HG02885 (cell line): ENCODE results near the gene DUOX2.
"Not testable (repeated sequence)": the region's sequence is repeated elsewhere in the genome, so short reads cannot be mapped to it uniquely, and the experiment has no call there.

ENCODE experiments used
- ATAC-seq: cut with Tn5 transposase; IDR thresholded peaks from one replicate; pipeline ENCODE4 v1.9.1; 2021; ENCODE audit warnings: mild to moderate bottlenecking; ENCODE audit not compliant: unreplicated experiment, poor library complexity

DUOX2 gene

DNA sequence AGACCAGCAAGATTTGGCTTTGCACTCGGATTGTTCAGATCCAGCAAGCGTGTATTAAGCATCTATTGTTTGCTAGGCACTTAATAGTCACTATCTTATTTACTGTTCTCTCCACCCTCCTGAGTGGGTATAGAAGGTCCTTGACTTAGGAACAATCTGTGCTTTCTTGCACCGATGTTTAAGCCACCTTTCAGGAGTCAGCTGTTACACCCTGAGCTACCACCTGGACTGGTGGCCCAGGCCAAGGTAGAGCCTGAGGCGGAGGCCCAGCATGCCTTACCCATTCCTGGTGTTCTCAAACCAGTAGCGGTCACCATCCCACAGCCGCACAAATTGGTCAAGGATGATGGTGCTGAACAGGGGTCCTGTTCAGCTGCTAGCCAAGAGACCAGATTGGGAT lies 25.8 kb upstream of the DUOX2 start:
- no peak for ATAC-seq

DNA sequence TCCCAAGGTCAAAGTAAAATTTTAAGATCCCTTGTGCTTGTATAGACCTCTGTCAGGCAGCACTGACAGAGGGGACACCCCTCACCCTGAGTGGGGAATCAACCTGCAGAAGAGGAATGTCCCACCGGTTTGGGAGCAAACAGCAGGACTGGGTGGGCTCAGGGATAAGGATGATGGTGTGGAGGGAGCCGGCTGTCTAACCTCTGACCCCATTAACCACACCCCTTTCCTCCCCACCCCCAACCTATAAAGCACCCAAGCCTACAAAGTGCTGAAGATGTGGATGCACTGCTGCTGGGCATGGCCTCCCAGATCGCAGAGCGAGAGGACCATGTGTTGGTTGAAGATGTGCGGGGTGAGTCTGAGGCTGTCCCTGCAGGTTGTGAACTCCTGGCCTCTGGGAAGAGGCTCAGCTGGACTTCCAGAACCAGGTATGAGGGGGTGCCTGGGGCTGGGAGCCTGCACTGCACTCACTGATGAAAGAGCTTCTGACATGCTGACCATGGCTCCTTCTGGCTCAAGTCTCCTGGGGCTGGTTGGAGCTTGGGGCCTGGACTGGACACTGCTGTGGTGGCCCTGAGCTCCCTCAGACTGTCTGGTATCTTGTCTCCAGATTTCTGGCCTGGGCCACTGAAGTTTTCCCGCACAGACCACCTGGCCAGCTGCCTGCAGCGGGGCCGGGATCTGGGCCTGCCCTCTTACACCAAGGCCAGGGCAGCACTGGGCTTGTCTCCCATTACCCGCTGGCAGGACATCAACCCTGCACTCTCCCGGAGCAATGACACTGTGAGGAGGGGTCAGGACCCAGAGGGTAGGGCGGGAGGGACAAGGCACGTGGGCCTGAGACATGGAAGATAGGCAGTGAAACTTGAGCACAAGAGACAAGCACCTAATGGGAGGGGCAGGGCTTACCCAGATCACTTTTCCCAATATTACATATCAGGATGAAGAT lies 25.1 kb upstream of the DUOX2 start:
- ATAC-seq: no peak

DNA sequence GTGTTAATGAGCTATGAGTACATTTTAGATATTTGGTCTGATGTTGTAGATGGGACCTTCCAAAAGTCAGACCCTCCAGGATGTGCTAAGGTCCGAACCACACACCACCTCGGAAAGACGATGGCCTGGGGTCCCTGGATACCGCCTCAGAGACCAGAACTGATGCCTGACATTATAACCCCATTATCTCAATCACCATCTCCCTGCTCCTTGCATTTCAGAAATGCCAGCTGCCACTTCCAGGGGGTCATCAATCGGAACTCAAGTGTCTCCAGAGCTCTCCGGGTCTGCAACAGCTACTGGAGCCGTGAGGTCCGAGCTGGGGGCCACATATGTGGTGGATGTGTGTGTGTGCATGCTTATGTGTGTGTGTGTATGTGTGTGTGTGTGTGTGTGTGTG lies 23.7 kb upstream of the DUOX2 start:
- no peak for ATAC-seq

DNA sequence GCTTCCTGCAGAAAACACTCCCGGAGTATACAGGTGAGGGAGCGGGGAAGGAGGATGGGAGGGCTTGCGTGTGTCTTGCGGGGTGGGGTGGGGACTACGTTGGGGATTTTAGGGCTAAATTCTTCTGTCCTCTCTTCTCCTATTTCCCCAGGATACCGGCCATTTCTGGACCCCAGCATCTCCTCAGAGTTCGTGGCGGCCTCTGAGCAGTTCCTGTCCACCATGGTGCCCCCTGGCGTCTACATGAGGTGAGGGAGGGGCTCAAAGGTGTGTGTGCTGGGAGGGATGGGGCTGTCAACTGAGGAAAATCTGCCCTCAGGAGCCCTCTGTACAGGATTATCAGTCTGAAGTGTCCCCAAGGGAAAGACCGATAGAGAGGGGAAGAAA lies 22.4 kb upstream of the DUOX2 start:
- no peak for ATAC-seq

- not testable (repeated sequence) for ATAC-seq
Observed at GRCh38 chr15:45135705-45136377, 21.9 kb upstream of the DUOX2 start.

DNA sequence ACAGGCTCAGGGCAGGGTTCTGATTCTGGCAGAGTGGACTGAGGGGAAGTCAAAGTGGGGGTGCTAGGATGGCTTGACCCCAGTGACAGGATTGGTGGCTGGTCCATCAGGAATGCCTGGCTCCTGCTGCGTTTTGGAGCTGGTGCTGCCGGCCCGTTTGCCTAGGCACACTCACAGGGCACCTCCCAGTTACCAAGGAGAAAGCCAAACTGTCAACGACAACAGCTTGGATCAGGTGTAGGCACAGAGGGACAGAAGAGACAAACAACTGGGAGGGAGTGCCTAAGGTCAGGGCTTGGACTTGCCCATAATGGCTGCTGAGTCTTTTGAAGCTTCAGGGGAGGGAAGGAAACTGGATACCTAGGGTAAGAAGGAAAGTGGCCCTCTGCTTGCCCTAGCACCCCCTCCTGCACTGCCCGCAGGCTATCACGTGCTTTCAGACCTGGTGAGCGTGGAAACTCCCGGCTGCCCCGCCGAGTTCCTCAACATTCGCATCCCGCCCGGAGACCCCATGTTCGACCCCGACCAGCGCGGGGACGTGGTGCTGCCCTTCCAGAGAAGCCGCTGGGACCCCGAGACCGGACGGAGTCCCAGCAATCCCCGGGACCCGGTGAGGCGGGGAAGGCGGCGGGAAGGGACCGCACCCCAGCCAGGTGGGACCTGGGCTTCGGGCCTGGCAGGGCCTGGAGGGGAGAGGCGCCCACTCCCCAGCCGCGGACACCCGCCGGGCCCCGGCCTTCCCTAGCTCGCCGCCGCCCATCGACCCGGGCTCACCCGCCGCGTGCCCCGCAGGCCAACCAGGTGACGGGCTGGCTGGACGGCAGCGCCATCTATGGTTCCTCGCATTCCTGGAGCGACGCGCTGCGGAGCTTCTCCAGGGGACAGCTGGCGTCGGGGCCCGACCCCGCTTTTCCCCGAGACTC lies 21.0 kb upstream of the DUOX2 start:
- no peak for ATAC-seq

- no peak for ATAC-seq
Observed at GRCh38 chr15:45134046-45134445, 20.1 kb upstream of the DUOX2 start.

DNA sequence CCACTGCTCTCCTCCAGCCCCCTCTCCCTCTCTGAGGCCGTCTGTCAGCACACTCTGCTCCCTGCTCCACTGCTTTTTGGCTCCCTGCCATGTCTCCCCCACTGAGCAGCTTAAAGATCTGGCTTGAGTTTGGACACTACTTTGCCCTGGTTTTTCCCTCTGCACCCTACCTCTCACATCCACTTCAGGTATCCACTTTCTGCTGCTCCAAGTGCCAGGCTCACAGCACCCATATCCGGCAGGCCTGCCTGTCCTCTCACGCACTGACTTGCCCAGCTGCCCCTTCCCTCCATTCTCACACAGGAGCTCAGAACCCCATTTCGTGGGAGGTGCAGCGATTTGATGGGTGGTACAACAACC lies 19.6 kb upstream of the DUOX2 start:
- ATAC-seq: no peak

DNA sequence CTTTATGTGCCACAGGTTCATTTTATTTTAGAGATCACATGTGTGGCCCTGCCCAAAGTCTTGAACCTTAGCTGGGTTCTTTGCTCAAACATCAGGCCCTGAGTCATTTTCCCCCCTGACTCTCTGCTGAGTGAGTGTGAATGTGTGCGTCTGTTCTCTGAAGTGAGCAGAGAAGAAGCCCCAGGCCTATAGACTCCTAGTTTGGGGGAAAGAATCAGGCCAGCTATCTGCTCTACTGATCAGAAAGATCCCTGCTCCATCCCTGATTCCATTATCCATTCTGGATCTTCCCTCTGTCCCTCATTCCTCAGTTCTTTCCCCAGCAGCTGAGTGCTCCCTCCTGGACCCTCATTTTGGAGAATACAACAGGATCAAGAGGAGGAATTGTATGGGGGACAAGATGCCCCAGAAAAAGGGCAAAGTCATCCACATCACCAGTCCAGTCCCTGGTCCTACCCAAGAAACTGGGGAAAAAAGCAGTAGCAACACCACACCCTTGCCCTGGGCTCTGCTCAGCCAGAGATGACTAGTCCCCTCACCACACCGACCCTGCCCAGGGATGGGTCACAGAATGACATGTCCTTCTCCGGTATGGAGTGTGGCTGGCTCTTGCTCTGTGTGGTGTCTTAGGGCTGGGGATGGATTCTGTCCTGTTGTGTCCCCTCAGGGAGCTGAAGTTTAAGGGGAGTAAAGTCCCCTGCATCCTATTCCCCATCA lies 19.0 kb upstream of the DUOX2 start:
- ATAC-seq: no peak

DNA sequence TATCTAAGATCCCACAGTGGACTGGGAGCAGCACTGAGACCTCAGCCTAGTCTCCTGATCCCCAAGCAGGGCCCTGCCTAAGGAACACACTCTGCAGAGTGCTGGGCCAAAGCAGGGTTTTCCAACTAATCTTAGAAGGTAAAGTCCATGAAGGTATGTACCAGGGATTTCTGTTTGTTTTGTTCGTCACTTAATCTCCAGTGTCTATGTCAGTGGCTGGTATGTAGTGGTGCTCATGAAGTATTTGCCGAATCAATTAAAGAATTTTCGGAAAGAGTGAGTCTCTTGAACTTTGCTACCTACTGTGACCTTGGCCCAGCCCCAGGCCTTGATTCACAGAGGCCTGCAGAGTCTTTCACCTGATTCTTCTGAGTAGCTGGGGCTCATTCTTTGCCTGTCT lies 17.5 kb upstream of the DUOX2 start:
- no peak for ATAC-seq

DNA sequence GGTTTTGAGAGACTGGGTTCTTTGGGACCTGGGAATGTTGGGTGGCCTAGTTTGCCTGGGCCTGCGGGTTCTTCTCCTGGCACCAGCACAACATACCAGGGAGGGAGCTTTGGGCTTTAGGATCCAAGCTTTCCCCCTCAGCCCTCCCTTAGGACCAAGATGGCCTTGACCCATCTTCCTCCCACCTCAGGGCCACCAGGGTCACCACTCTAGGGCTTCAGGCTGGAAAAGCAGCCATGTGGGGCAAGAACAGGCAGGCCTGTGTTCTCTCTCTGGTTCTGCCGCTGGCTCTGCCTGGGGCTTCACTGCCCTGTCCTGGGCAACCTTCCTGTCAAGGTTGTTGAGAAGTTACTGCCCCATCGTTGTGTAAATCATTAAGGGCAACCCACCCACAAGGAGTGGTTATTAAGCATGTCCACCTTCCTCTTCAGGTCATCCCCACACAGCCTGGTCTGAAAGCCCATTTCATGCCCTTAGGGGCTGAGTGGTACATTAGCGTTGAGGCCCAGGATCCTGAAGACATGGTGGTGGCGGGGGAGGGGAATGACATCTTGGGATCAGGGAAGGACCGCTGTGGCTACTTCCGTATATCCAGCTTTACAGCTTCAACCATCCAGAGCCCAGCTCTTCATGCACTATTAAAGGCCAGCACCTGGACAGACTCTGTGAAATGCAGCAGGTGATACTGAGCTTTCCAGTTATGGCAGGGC lies 16.5 kb upstream of the DUOX2 start:
- no peak for ATAC-seq

DNA sequence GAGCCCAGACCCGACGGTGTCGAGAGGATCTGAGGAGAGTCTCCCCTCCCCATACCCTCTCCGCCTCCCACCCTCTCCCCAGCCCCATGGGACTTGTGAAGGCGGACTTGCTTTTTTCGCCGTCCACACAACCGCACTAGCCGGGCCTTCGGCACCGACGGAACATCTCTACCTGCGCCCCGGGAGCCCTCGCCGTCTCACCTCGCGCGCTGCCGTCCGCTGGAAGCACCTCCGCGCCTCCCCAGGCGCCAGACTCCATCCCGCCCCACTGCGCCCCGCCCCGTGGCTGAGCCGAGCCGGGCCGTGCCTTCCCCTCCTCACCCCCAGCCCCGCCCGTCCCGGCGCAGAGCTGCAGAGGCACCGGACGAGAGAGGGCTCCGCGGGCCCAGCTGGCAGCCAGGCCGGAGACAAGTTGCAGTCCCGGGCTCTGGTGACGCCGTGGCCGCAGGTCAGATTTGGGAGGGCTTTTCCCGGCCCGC lies 15.7 kb upstream of the DUOX2 start, which contains the start of the genes DUOX1 and DUOXA1:
Gene DUOX1, plus strand, starts transcription at position 344 of the 479 bp plus-strand sequence. CDS start 1,973 bp downstream, outside the sequence.
Gene DUOXA1, minus strand, starts transcription at position 229 of the 479 bp plus-strand sequence. CDS start 6,865 bp downstream, outside the sequence.
- no peak for ATAC-seq

DNA sequence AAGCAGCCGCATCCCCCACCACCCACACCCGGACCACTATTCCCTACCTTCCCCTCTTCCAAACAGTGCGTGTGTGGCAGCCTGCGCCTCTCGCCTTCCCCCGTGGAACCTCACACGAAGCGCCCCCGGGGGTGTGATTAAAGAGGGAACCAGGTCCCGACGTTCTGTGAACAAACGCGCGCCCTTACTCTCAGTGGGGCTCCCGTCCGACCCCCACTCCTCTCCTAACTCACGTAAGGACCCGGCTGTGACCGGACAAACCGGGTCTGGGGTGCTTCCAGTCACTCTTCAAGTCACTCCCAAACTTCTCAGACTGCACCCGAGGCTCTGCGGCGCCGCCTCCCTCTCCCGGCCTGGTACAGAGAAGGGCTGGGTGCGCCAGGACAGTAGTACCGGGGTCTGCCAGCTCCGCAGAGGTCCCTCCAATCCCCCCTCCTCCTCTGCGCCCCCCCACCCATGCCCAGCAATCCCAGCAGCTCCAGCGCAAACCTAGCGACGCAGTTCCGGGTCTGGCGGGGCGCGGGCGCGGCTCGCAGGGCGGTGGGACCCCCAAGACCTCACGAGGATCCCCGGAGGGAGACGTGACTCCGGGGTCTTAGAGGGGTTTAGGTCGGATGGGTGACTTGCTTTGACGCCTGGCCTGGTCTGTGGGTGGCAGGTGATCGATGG lies 15.1 kb upstream of the DUOX2 start:
- ATAC-seq: no peak

GRCh38 chr15:45126535-45127158 lies 12.7 kb upstream of the DUOX2 start:
- no peak for ATAC-seq

DNA sequence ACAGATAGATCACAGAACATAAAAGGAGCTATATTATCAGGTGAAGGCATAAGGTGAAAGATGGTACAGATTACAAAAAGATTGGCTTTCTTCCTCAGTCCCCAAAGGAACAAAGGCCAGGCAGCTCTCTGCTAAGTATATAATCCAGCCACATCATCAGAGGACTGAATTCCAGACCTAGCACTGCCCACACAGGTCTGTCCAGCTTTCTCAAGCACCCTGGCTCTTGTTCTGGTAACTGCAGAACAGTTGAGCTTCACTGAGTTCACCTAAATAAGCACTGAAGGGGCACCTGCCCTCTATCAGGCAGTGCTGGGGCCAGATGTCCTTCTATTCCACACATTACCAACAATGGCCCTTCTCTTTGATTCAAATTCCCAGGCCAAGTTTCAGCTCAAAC lies 9.4 kb upstream of the DUOX2 start:
- no peak for ATAC-seq

DNA sequence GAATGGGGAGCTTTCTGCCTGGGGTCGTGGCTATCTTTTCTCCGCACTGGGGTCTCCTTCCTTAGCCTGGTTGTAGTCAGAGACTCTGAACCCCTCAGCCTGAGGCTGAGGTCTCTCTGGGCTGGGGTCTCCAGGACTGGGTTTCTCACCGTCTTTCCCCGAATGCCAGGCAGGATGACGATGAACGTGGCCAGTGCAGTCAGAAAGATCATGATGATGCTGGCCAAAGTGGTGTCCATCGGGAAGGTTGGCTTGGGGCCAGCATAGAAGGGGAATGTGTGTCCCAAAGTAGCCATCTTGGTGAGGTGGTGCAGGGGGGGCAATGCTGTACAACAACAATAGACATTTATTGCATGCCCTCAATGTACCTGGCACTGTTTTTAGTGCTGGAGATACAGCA lies 8.7 kb upstream of the DUOX2 start:
- ATAC-seq: no peak

DNA sequence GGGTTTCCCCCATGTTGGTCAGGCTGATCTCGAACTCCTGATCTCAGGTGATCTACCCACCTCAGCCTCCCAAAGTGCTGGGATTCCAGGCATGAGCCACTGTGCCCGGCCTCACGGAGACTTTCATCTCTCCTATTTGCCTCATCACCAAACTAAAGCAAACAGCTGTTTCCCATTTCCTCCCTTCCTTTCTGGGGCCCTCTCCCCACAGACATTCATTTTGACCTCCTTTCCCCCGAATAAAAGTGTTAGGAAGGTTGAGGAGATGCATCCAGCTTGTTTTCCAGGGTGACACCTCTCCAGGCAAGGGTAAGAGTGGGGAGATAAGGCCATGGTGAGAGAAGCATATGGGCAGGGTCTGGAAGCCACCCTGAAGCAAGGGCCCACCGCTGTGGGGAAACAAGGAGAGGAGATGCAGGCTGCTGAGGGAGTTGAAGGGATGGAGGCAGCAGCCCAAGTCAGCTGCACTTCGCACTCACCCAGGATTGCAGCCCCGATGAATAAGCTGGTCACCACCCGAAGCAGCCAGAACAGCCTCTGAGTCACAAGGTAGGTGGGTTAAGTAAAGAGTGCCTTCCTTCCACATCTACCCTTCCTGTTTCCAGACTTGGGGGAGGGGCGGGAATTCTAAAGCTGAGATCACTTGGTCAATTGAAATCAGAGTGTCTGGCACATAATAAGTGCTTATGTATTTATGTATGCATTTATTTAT lies 7.9 kb upstream of the DUOX2 start:
- no peak for ATAC-seq
